ENCODE data around the gene BTBD9. TPM values are rescaled to one million over a fixed set of nuclear protein-coding genes. Genes with fewer than 3 reads are reported as not detected.

The BTBD9 gene
- total and polyA plus RNA-seq, 2 donors (not counting 3 experiments of a cell fraction or from before 2014, with no cell fraction given) = 4.9 to 15.0 TPM

DNA sequence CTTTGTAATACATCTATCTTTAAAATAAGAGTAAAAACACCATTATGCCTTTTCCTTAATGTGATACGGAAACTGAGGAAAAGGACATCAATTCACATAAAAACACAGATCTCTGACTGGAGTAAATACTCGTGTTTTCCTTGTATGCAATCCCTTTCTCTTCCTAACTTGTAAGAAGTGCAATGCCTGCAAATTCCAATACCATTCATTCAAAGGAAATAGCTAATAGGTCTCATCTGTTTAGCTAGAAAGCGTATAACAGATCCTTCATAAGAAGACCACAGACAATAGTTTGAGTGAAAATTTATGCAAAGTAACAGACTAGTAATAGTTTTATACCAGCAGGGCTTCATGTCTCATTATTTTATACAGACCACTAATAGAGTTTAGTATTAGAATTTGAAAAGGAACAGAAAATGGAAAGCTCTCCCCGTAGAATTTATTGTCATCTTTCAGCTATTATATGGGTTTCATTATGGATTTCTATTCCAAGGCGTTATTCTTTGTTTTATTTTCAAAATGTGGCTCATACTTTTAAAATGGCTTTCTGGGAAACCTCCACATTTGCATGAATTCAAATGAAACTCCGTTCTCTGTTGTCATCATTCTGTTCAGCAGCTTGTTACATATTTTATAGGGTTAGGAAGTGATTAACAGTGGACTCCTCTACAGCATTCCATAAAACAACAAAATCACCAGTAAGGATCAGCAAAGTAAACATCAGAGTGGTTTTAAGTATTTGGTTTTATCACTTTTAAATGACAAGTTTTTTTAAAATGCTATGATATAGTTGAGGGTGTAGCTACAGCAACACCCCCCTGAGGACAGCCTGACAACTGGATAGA lies 186.7 kb downstream of the BTBD9 start:
- BruUV-seq (replicated peaks) = no TSS peak
- dilution Hi-C loops (cut with MboI; ENCODE audit: extremely low pct_ligation_motif_present, low sequenced_read_pairs) = no loop called here
- POLR2A ChIA-PET = no interaction called here

DNA sequence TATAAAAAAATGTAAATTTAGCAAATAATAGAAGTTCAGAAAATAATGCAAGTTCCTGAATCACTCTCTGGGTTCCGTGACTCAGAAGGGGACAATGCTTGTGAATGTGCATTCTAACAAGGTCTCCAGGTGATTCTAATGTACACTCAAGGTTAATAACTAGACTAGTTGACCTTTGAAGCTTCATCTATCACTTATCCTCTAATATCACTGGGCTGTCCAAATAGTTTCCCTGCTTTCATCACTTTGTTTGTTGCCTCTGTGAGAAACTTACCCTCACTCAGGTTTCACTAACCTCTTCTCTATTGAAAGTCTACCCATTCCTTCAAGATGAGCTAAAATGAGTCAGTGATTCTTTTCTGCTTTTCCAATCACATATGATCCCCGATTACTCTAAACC lies 189.0 kb downstream of the BTBD9 start:
- ChIA-PET POLR2A (no interaction called here), CTCF (no interaction called here)
- H2AFZ ChIP-seq (ENCODE audit: low read depth, low read length) = no peak overlapping the region
- dilution Hi-C loops (cut with MboI; ENCODE audit: extremely low pct_ligation_motif_present, low sequenced_read_pairs) (no loop called here), intact Hi-C loops (cut with micrococcal nuclease) (no loop called here)
- DNase-seq (ENCODE audit: low read depth, low spot score) (no peak), FAIRE-seq (no peak)
- TF ChIP-seq FOS (IDR thresholded peaks at IDR 0.05; ENCODE audit: borderline replicate concordance, insufficient read depth, low read length) = no peak
- TF ChIP-seq MYC (IDR thresholded peaks at IDR 0.05; ENCODE audit: low read depth, low read length) = no peak
- no peak for TF ChIP-seq JUN (IDR thresholded peaks at IDR 0.05; ENCODE audit: borderline replicate concordance, insufficient read depth, insufficient read length, low read depth)
- TF ChIP-seq POLR2A (IDR thresholded peaks at IDR 0.05; ENCODE audit: low read depth, low read length) = no peak
- TF ChIP-seq, protein P1, sequence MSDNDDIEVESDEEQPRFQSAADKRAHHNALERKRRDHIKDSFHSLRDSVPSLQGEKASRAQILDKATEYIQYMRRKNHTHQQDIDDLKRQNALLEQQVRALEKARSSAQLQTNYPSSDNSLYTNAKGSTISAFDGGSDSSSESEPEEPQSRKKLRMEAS (IDR thresholded peaks at IDR 0.05; ENCODE audit: insufficient read depth, insufficient read length) = no peak
- TF ChIP-seq POLR2AphosphoS5 (IDR thresholded peaks at IDR 0.05; ENCODE audit: insufficient read depth, low read depth, low read length) = no peak
- TF ChIP-seq GATA2 (IDR thresholded peaks at IDR 0.05; ENCODE audit: insufficient read depth, insufficient read length, low read depth, low read length) = no peak
- TF ChIP-seq EZH2 (IDR thresholded peaks at IDR 0.05; ENCODE audit: borderline replicate concordance, low read depth, low read length, severe bottlenecking) = no peak
- TF ChIP-seq, protein P2, sequence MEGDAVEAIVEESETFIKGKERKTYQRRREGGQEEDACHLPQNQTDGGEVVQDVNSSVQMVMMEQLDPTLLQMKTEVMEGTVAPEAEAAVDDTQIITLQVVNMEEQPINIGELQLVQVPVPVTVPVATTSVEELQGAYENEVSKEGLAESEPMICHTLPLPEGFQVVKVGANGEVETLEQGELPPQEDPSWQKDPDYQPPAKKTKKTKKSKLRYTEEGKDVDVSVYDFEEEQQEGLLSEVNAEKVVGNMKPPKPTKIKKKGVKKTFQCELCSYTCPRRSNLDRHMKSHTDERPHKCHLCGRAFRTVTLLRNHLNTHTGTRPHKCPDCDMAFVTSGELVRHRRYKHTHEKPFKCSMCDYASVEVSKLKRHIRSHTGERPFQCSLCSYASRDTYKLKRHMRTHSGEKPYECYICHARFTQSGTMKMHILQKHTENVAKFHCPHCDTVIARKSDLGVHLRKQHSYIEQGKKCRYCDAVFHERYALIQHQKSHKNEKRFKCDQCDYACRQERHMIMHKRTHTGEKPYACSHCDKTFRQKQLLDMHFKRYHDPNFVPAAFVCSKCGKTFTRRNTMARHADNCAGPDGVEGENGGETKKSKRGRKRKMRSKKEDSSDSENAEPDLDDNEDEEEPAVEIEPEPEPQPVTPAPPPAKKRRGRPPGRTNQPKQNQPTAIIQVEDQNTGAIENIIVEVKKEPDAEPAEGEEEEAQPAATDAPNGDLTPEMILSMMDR (IDR thresholded peaks at IDR 0.05; ENCODE audit: extremely low read depth in 1 of 2, insufficient read depth in 1 of 2, low read depth in 1 of 2, low read length in 2 of 2) = no peak
- no peaks in the 10 kb centered on the region for H4K20me1 ChIP-seq (replicated peaks; ENCODE audit: control insufficient read depth, extremely low read depth, insufficient read depth, low read length)
- no peaks in the 10 kb centered on the region for H3K27me3 ChIP-seq (ENCODE audit: control insufficient read depth in 2 of 2, insufficient read depth in 2 of 2, low read length in 2 of 2)
- no peaks in the 10 kb centered on the region for H3K36me3 ChIP-seq (ENCODE audit: control insufficient read depth in 2 of 2, extremely low read depth in 1 of 2, insufficient read depth in 2 of 2, low read length in 2 of 2)
- no peaks in the 10 kb centered on the region for H3K9me1 ChIP-seq (replicated peaks; ENCODE audit: control insufficient read depth, extremely low read depth, insufficient read depth, low read length)
- H3K9ac ChIP-seq (replicated peaks; ENCODE audit: extremely low read depth, insufficient read depth, low read length) = no peak overlapping the region
- H3K27ac ChIP-seq (ENCODE audit: insufficient read depth, low read depth, low read length) = no peak overlapping the region
- no TSS peak for BruUV-seq (replicated peaks)
- H3K79me2 ChIP-seq (ENCODE audit: control insufficient read depth, insufficient read depth, low read length) = no peaks in the 10 kb centered on the region
- H3K9me3 ChIP-seq (replicated peaks; ENCODE audit: control insufficient read depth, insufficient read depth, low read length) = no peaks in the 10 kb centered on the region
- H3K4me1 ChIP-seq (ENCODE audit: control insufficient read depth, extremely low read depth, insufficient read depth, low read length) = no peaks in the 10 kb centered on the region
- H3K4me3 ChIP-seq (replicated peaks in 1 of 3; ENCODE audit: insufficient read depth in 1 of 3, low read depth in 1 of 3, low read length in 3 of 3) = no peak overlapping the region
- H3K4me2 ChIP-seq (ENCODE audit: insufficient read depth, low read length) = no peak overlapping the region

More for the DNA sequence above, 186.7 kb downstream of the BTBD9 start:
- CTCF ChIA-PET = interaction anchor here (0.9 to 1.7 kb wide), 5 partner anchors 9 to 41 kb away, joined by 3 to 4 read pairs (median 3); no protein-coding TSS in a partner anchor
- H4K20me1 ChIP-seq (replicated peaks; ENCODE audit: control insufficient read depth, extremely low read depth, insufficient read depth, low read length) = no peaks in the 10 kb centered on the region
- FAIRE-seq = peak; percentile 18
- no peaks in the 10 kb centered on the region for H3K9me3 ChIP-seq (replicated peaks; ENCODE audit: control insufficient read depth, insufficient read depth, low read length)
- TF ChIP-seq POLR2A (IDR thresholded peaks at IDR 0.05; ENCODE audit: low read depth, low read length) (no peak), JUN (IDR thresholded peaks at IDR 0.05; ENCODE audit: borderline replicate concordance, insufficient read depth, insufficient read length, low read depth) (no peak), POLR2AphosphoS5 (IDR thresholded peaks at IDR 0.05; ENCODE audit: insufficient read depth, low read depth, low read length) (no peak), GATA2 (IDR thresholded peaks at IDR 0.05; ENCODE audit: insufficient read depth, insufficient read length, low read depth, low read length) (no peak)
- H3K4me1 ChIP-seq (ENCODE audit: control insufficient read depth, extremely low read depth, insufficient read depth, low read length) = no peaks in the 10 kb centered on the region
- no peaks in the 10 kb centered on the region for H3K79me2 ChIP-seq (ENCODE audit: control insufficient read depth, insufficient read depth, low read length)
- H3K4me3 ChIP-seq (replicated peaks in 1 of 3; ENCODE audit: insufficient read depth in 1 of 3, low read depth in 1 of 3, low read length in 3 of 3) = no peak overlapping the region
- no peak for DNase-seq (ENCODE audit: low read depth, low spot score)
- no peaks in the 10 kb centered on the region for H3K9me1 ChIP-seq (replicated peaks; ENCODE audit: control insufficient read depth, extremely low read depth, insufficient read depth, low read length)
- intact Hi-C loops (cut with micrococcal nuclease) = no loop called here
- no peak overlapping the region for H2AFZ ChIP-seq (ENCODE audit: low read depth, low read length)
- no peaks in the 10 kb centered on the region for H3K36me3 ChIP-seq (ENCODE audit: control insufficient read depth in 2 of 2, extremely low read depth in 1 of 2, insufficient read depth in 2 of 2, low read length in 2 of 2)
- no peak overlapping the region for H3K9ac ChIP-seq (replicated peaks; ENCODE audit: extremely low read depth, insufficient read depth, low read length)
- no peaks in the 10 kb centered on the region for H3K27me3 ChIP-seq (ENCODE audit: control insufficient read depth in 2 of 2, insufficient read depth in 2 of 2, low read length in 2 of 2)
- H3K27ac ChIP-seq (ENCODE audit: insufficient read depth, low read depth, low read length) = no peak overlapping the region
- H3K4me2 ChIP-seq (ENCODE audit: insufficient read depth, low read length) = no peak overlapping the region

Measured in endothelial cell of umbilical vein (primary cell).